GM23338 (cell line): ENCODE results near the gene BCAS1. TPM values are rescaled to one million over a fixed set of nuclear protein-coding genes. Genes with fewer than 3 reads are reported as not detected.

Experiments used
- ATAC-seq: fragments of 200-7000 bp; cut with Tn5 transposase; 3 replicates; pipeline ENCODE4 v1.9.1; 2020
- DNase-seq: peaks from one replicate; pipeline ENCODE4 v3.0.0-alpha.2; 2015; ENCODE audit warnings: low spot score
- H2AFZ ChIP-seq: fragments of 200-600 bp; sonication (generic); 2 replicates; pipeline ENCODE4 v1.8.0; 2016; ENCODE audit warnings: antibody characterized with exemption, mild to moderate bottlenecking, moderate library complexity
- H3F3A ChIP-seq: fragments of 200-600 bp; sonication (generic); replicated peaks from 2 replicates; pipeline ENCODE4 v1.8.0; 2017; ENCODE audit warnings: antibody characterized with exemption, mixed run types, low read depth
- H3K27ac ChIP-seq: fragments of 200-600 bp; sonication (generic); 2 replicates; pipeline ENCODE4 v1.6.1; 2016; ENCODE audit warnings: low read depth
- H3K27me3 ChIP-seq: fragments of 200-600 bp; sonication (generic); 2 replicates; pipeline ENCODE4 v1.8.0; 2016; ENCODE audit warnings: mild to moderate bottlenecking, mixed run types, moderate library complexity; ENCODE audit not compliant: insufficient read depth
- H3K36me3 ChIP-seq: fragments of 200-600 bp; sonication (generic); 2 replicates; pipeline ENCODE4 v1.8.0; 2016; ENCODE audit warnings: mild to moderate bottlenecking; ENCODE audit not compliant: insufficient read depth
- H3K4me1 ChIP-seq: fragments of 200-600 bp; sonication (generic); 2 replicates; pipeline ENCODE4 v1.8.0; 2016; ENCODE audit warnings: mild to moderate bottlenecking, moderate library complexity; ENCODE audit not compliant: insufficient read depth
- H3K4me2 ChIP-seq: fragments of 200-600 bp; sonication (generic); 2 replicates; pipeline ENCODE4 v1.7.1; 2017; ENCODE audit warnings: mixed run types
- H3K4me3 ChIP-seq: fragments of 200-600 bp; sonication (generic); 2 replicates; pipeline ENCODE4 v1.6.1; 2016; ENCODE audit warnings: mixed run types
- H3K79me2 ChIP-seq: fragments of 200-600 bp; sonication (generic); replicated peaks from 2 replicates; pipeline ENCODE4 v1.8.0; 2017; ENCODE audit warnings: mild to moderate bottlenecking; ENCODE audit not compliant: insufficient read depth
- H3K9me2 ChIP-seq: fragments of 200-600 bp; sonication (generic); 2 replicates; pipeline ENCODE4 v1.8.0; 2017; ENCODE audit not compliant: insufficient read depth
- H4K20me1 ChIP-seq: fragments of 200-600 bp; sonication (generic); replicated peaks from 2 replicates; pipeline ENCODE4 v1.8.0; 2017; ENCODE audit warnings: mild to moderate bottlenecking; ENCODE audit not compliant: insufficient read depth
- H3K27ac Mint-ChIP-seq: 2 replicates; pipeline ENCODE4 v1.8.0; 2020; ENCODE audit warnings: inconsistent platforms, mild to moderate bottlenecking, moderate library complexity, mixed read lengths
- H3K27me3 Mint-ChIP-seq: 3 replicates; pipeline ENCODE4 v1.8.0; 2022; ENCODE audit warnings: low read depth, mild to moderate bottlenecking, moderate library complexity, mixed read lengths, inconsistent platforms; ENCODE audit not compliant: insufficient read depth, poor library complexity
- H3K36me3 Mint-ChIP-seq: 3 replicates; pipeline ENCODE4 v1.8.0; 2021; ENCODE audit warnings: low read depth, mild to moderate bottlenecking, inconsistent platforms, moderate library complexity, mixed read lengths
- H3K4me1 Mint-ChIP-seq: 3 replicates; pipeline ENCODE4 v1.8.0; 2020; ENCODE audit warnings: mild to moderate bottlenecking, inconsistent platforms, mixed read lengths
- H3K4me3 Mint-ChIP-seq: 3 replicates; pipeline ENCODE4 v1.8.0; 2021; ENCODE audit warnings: moderate library complexity, mild to moderate bottlenecking, inconsistent platforms, mixed read lengths
- H3K9me3 Mint-ChIP-seq: 3 replicates; pipeline ENCODE4 v1.8.0; 2020; ENCODE audit warnings: moderate library complexity, mild to moderate bottlenecking, inconsistent platforms, mixed read lengths
- CREB1 ChIP-seq: fragments of 250-450 bp; sonication (Bioruptor Pico); IDR thresholded peaks from 2 replicates; pipeline ENCODE4 v1.5.0; 2020; ENCODE audit warnings: low read depth, mild to moderate bottlenecking, moderate library complexity
- CTCF ChIP-seq, 2 experiments: fragments of 200-600 bp in 1 of 2; sonication (generic) in 1 of 2; conservative IDR thresholded peaks; 2 replicates each; pipeline versions ENCODE4 v1.5.1 to v1.6.1; 2016 to 2017; ENCODE audit warnings: antibody characterized with exemption in 2 of 2, low read depth in 2 of 2, mild to moderate bottlenecking in 2 of 2, moderate library complexity in 1 of 2
- EZH2 ChIP-seq: fragments of 200-600 bp; sonication (generic); IDR thresholded peaks from one replicate; pipeline ENCODE4 v1.8.0; 2017; ENCODE audit warnings: antibody characterized with exemption, mild to moderate bottlenecking, low read depth; ENCODE audit not compliant: unreplicated experiment
- EZH2phosphoT487 ChIP-seq: fragments of 200-600 bp; sonication (generic); IDR thresholded peaks from one replicate; pipeline ENCODE4 v1.8.1; 2018; ENCODE audit warnings: antibody characterized with exemption; ENCODE audit not compliant: unreplicated experiment
- JUNB ChIP-seq: IDR thresholded peaks from one replicate; pipeline ENCODE4 v1.6.1; 2016; ENCODE audit warnings: antibody characterized with exemption; ENCODE audit not compliant: unreplicated experiment
- NANOG ChIP-seq: IDR thresholded peaks from 2 replicates; pipeline ENCODE4 v1.6.1; 2016; ENCODE audit warnings: antibody characterized with exemption, borderline replicate concordance
- POLR2AphosphoS5 ChIP-seq: IDR thresholded peaks from 2 replicates; pipeline ENCODE4 v1.6.1; 2016; ENCODE audit warnings: antibody characterized with exemption, low read depth
- STAT1 ChIP-seq: IDR thresholded peaks from one replicate; pipeline ENCODE4 v1.6.1; 2016; ENCODE audit warnings: antibody characterized with exemption; ENCODE audit not compliant: unreplicated experiment
- ZNF114 ChIP-seq: fragments of 250-450 bp; sonication (Bioruptor Pico); IDR thresholded peaks from 2 replicates; pipeline ENCODE4 v1.5.0; 2020; ENCODE audit warnings: mild to moderate bottlenecking, moderate library complexity
- ZNF331 ChIP-seq: fragments of 250-450 bp; sonication (Bioruptor Pico); IDR thresholded peaks from 2 replicates; pipeline ENCODE4 v1.5.0; 2020; ENCODE audit warnings: low read depth, mild to moderate bottlenecking, moderate library complexity
- ZNF462 ChIP-seq: fragments of 250-450 bp; sonication (Bioruptor Pico); IDR thresholded peaks from 2 replicates; pipeline ENCODE4 v1.5.0; 2020; ENCODE audit warnings: mild to moderate bottlenecking, moderate library complexity
- polyA plus RNA-seq: library from polyadenylated mRNA; unstranded; fragments of >200 nt; fragmentation: Nextera tagmentation; extraction: Ambion mirVana; gene quantifications from 2 replicates; pipeline ENCODE4 v1.2.1, GENCODE V29; 2016
- total RNA-seq: library from RNA; depleted of rRNA; stranded (reverse); fragments of >200 nt; shearing (Covaris generic); gene quantifications from 2 replicates; pipeline ENCODE4 v1.2.3, GENCODE V29; 2014
- TF ChIP-seq, protein P1 (sequence below): IDR thresholded peaks from 2 replicates; pipeline ENCODE4 v1.6.1; 2016; ENCODE audit warnings: antibody characterized with exemption
- TF ChIP-seq, protein P2 (sequence below): IDR thresholded peaks from one replicate; pipeline ENCODE4 v1.6.1; 2018; ENCODE audit warnings: antibody characterized with exemption; ENCODE audit not compliant: unreplicated experiment

Gene BCAS1
- total and polyA plus RNA-seq, 2 experiments from 2014 or later, result 0.17 to 0.19 TPM

DNA sequence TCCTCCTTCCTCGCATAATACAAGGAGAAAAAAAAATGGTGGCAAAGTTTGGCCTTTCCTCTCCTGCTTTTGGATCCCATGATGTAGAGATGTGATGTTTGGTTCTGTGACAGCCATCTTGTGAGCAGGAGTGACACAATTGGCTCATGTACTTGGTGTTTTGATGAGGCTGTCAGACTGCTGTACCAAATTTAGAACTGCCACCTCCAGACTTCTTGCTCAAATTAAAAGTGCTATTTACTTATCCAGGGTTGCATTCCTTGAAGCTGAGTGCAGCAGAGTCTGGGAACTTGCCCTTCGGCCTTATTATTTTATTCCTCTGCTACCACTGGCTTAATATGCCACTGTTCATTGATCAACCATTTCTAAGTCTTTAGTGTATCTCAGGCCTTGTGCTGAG, 21.9 kb downstream of the BCAS1 start:
- DNase-seq, result no peak
- Mint-ChIP-seq H3K4me3 (no peak overlapping the region), H3K36me3 (no peaks in the 10 kb centered on the region), H3K27ac (no peak overlapping the region), H3K9me3 (no peaks in the 10 kb centered on the region), H3K4me1 (no peaks in the 10 kb centered on the region), H3K27me3 (no peaks in the 10 kb centered on the region)
- no peaks in the 10 kb centered on the region for H3K27me3 ChIP-seq
- no peak overlapping the region for H3K4me2 ChIP-seq
- H3K4me1 ChIP-seq, result 0 out of 2 replicates have a peak, but pooled peaks cover 5% of the 10 kb centered on the region
- H3F3A ChIP-seq, result no peaks in the 10 kb centered on the region
- H3K79me2 ChIP-seq, result no peaks in the 10 kb centered on the region
- no peaks in the 10 kb centered on the region for H3K36me3 ChIP-seq
- no peaks in the 10 kb centered on the region for H4K20me1 ChIP-seq
- no peak overlapping the region for H3K27ac ChIP-seq
- H3K4me3 ChIP-seq, result no peak overlapping the region
- H2AFZ ChIP-seq, result no peak overlapping the region
- no peak for TF ChIP-seq ZNF331 (CRISPR knock-in tag)
- TF ChIP-seq NANOG, result no peak
- TF ChIP-seq POLR2AphosphoS5, result no peak
- TF ChIP-seq CTCF (conservative IDR thresholded peaks at IDR 0.05; ENCODE audit: low read depth in 2 of 2), result no peak
- no peak for TF ChIP-seq JUNB
- TF ChIP-seq, protein P1, sequence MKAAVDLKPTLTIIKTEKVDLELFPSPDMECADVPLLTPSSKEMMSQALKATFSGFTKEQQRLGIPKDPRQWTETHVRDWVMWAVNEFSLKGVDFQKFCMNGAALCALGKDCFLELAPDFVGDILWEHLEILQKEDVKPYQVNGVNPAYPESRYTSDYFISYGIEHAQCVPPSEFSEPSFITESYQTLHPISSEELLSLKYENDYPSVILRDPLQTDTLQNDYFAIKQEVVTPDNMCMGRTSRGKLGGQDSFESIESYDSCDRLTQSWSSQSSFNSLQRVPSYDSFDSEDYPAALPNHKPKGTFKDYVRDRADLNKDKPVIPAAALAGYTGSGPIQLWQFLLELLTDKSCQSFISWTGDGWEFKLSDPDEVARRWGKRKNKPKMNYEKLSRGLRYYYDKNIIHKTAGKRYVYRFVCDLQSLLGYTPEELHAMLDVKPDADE, result no peak
- TF ChIP-seq, protein P2, sequence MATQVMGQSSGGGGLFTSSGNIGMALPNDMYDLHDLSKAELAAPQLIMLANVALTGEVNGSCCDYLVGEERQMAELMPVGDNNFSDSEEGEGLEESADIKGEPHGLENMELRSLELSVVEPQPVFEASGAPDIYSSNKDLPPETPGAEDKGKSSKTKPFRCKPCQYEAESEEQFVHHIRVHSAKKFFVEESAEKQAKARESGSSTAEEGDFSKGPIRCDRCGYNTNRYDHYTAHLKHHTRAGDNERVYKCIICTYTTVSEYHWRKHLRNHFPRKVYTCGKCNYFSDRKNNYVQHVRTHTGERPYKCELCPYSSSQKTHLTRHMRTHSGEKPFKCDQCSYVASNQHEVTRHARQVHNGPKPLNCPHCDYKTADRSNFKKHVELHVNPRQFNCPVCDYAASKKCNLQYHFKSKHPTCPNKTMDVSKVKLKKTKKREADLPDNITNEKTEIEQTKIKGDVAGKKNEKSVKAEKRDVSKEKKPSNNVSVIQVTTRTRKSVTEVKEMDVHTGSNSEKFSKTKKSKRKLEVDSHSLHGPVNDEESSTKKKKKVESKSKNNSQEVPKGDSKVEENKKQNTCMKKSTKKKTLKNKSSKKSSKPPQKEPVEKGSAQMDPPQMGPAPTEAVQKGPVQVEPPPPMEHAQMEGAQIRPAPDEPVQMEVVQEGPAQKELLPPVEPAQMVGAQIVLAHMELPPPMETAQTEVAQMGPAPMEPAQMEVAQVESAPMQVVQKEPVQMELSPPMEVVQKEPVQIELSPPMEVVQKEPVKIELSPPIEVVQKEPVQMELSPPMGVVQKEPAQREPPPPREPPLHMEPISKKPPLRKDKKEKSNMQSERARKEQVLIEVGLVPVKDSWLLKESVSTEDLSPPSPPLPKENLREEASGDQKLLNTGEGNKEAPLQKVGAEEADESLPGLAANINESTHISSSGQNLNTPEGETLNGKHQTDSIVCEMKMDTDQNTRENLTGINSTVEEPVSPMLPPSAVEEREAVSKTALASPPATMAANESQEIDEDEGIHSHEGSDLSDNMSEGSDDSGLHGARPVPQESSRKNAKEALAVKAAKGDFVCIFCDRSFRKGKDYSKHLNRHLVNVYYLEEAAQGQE, result no peak
- TF ChIP-seq EZH2phosphoT487, result no peak
- TF ChIP-seq CREB1 (CRISPR knock-in tag), result no peak
- no peak for TF ChIP-seq ZNF114 (CRISPR knock-in tag)
- TF ChIP-seq STAT1, result no peak
- no peak for TF ChIP-seq EZH2
- TF ChIP-seq ZNF462 (CRISPR knock-in tag), result no peak
- H3K9me2 ChIP-seq, result 0 out of 2 replicates have a peak, but pooled peaks cover 5% of the 10 kb centered on the region
- ATAC-seq, result no peak
